SK-N-MC (cell line): ENCODE data around the gene TAF6.

Experiments used
- DNase-seq: peaks from one replicate; pipeline ENCODE4 v3.0.0-alpha.2; 2011; ENCODE audit warnings: low read depth, low spot score
- H3K27ac ChIP-seq: fragments of 200-600 bp; sonication (generic); 2 replicates; pipeline ENCODE4 v1.5.1; 2016; ENCODE audit warnings: mixed run types
- H3K36me3 ChIP-seq: fragments of 200-600 bp; sonication (generic); 2 replicates; pipeline ENCODE4 v1.6.1; 2017; ENCODE audit warnings: antibody characterized with exemption, low read length, mixed read lengths; ENCODE audit not compliant: insufficient read depth
- H3K4me3 ChIP-seq: fragments of 200-600 bp; sonication (generic); 2 replicates; pipeline ENCODE4 v1.5.1; 2016
- H3K9ac ChIP-seq: fragments of 200-600 bp; sonication (generic); 2 replicates; pipeline ENCODE4 v1.8.0; 2017; ENCODE audit warnings: mixed run types, mixed read lengths; ENCODE audit not compliant: insufficient read length
- H3K9me3 ChIP-seq: fragments of 200-600 bp; sonication (generic); 2 replicates; pipeline ENCODE4 v1.6.1; 2017; ENCODE audit warnings: low read depth, mild to moderate bottlenecking, antibody characterized with exemption, low read length, moderate library complexity, mixed read lengths
- EZH2 ChIP-seq: fragments of 200-600 bp; sonication (generic); IDR thresholded peaks from one replicate; pipeline ENCODE4 v1.6.1; 2017; ENCODE audit warnings: antibody characterized with exemption
- FOXP2 ChIP-seq: optimal IDR thresholded peaks from 2 replicates; pipeline ENCODE3; 2011; ENCODE audit warnings: mild to moderate bottlenecking, moderate library complexity; ENCODE audit not compliant: insufficient read depth; ENCODE audit errors: extremely low read length, control extremely low read depth
- POLR2AphosphoS5 ChIP-seq: IDR thresholded peaks from 2 replicates; pipeline ENCODE4 v1.6.1; 2012; ENCODE audit warnings: mild to moderate bottlenecking, low read depth, low read length, borderline replicate concordance

Gene TAF6

DNA sequence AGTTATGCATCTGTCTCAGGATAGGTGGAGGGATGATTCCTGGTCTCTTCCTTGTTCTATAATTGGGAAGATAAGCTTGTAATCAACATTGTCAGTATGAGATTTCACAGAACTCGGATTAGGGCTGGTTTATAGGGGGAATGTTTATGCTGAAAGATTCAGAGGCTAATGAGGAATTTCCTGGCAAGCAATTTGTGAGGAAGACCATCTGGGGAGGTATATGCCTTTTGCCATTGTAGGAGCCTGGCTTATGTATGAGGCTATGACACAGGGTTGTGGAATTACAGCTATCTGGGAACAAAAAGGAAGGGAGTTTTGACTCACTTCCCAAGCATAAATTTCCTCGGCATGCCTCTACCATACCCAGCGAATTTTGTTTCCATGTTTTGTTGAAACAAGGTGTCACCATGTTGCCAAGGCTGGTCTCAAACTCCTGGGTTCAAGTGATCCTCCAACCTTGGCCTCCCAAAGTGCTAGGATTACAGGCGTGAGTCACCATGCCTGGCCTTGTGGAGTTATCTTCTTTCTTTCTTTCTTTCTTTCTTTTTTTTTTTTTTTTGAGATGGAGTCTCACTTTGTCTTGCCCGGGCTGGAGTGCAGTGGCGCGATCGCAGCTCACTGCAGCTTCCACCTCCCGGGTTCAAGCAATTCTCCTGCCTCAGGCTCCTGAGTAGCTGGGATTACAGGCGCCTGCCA, 32.0 kb downstream of the TAF6 start:
- peaks cover 20% of the 10 kb centered on the region for H3K36me3 ChIP-seq
- peak overlapping the region; percentile 69; the same call in 1 of the 2 replicates for H3K27ac ChIP-seq
- no peaks in the 10 kb centered on the region for H3K9me3 ChIP-seq
- no peak for DNase-seq
- no peak overlapping the region for H3K4me3 ChIP-seq
- TF ChIP-seq FOXP2 (no peak), POLR2AphosphoS5 (no peak), EZH2 (no peak)
- H3K9ac ChIP-seq: no peak overlapping the region

DNA sequence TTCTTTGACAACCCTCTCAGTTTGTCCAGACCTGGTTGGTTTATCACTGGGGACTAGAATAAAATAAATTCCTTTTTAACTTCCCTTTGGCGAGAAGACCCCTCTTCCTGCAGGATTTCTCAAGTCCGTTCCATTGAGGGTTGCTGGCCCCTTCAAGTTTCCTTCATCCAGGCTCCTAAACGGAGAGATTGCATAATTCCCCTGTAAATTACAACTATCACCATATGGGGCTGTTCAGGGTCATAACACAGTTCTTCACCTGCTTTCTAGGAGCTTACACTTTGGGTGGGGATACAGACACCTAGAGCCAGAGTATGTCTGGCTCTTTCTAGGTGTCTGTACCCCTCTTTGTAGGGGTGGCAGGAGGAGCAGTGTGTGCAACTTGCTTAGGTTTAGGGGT, 33.6 kb downstream of the TAF6 start:
- H3K9me3 ChIP-seq: no peaks in the 10 kb centered on the region
- TF ChIP-seq EZH2: no peak
- TF ChIP-seq POLR2AphosphoS5: no peak
- TF ChIP-seq FOXP2: no peak
- no peak for DNase-seq
- H3K27ac ChIP-seq: no peak overlapping the region
- H3K36me3 ChIP-seq: peaks cover 4% of the 10 kb centered on the region; the same call in 1 of the 2 replicates
- H3K9ac ChIP-seq: no peak overlapping the region
- no peak overlapping the region for H3K4me3 ChIP-seq

DNA sequence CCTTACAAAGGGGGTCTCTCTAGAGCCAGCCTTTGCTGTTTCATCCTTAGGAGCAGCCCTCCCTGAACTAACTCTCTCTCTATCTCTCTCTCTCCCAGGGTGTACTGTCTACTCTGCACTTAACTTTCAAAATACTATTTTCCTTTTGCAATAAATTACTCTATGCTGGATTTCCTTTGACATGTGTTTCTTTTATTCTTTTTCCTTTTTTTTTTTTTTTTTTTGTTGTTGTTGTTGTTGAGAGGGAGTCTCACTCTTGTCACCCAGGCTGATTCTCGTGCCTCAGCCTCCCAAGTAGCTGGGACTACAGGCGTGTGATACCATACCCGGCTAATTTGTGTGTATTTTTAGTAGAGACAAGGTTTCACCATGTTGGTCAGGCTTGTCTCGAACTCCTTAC, 36.2 kb downstream of the TAF6 start:
- DNase-seq: no peak
- Histone ChIP-seq H3K4me3 (no peak overlapping the region), H3K36me3 (peaks cover 25% of the 10 kb centered on the region), H3K27ac (no peak overlapping the region), H3K9me3 (peaks cover 17% of the 10 kb centered on the region; the same call in 1 of the 2 replicates), H3K9ac (no peak overlapping the region)
- no peak for TF ChIP-seq FOXP2
- TF ChIP-seq POLR2AphosphoS5: no peak
- no peak for TF ChIP-seq EZH2

DNA sequence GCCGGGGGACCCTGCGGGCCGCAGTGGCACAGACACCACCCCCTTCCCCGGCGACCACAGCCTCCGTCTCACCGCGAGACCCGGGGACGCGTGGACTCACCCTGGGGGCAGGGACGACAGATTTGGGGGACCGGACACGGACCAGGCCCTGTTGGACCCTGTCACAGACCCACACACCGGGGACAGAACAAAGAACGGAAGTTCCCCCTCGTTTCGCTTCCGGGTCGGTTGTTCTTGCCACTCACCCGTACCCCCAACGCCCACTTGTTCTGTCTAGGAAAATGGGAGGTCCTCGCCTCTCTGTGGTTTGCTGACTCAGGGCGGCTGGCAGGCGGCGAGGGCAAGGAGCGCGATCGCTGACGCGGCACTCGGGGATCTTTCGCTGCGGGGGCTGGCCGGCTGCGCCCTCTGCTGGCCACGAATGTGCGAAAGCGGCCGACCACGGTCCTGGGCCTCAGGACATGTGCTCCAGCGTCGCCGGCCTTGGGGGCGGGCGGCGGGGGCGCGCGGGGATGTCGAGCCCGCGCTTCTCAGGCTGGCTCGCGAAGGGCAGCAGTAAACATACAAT, 37.5 kb downstream of the TAF6 start, which contains the start of gene ZNF3:
Gene ZNF3 (minus strand): TSS at position 189 of the 568 bp plus-strand sequence. CDS start 4,366 bp downstream, outside the sequence.
- Histone ChIP-seq H3K27ac (peak within 1 kb of the TSS; percentile 80), H3K9me3 (peaks cover 24% of the 10 kb centered on the region; the same call in 1 of the 2 replicates), H3K9ac (peak within 1 kb of the TSS; percentile 98), H3K4me3 (peak within 1 kb of the TSS; percentile 100), H3K36me3 (peaks cover 38% of the 10 kb centered on the region)
- TF ChIP-seq FOXP2 (peak; percentile 86), POLR2AphosphoS5 (peak; percentile 95), EZH2 (no peak)
- peak; percentile 91 for DNase-seq

DNA sequence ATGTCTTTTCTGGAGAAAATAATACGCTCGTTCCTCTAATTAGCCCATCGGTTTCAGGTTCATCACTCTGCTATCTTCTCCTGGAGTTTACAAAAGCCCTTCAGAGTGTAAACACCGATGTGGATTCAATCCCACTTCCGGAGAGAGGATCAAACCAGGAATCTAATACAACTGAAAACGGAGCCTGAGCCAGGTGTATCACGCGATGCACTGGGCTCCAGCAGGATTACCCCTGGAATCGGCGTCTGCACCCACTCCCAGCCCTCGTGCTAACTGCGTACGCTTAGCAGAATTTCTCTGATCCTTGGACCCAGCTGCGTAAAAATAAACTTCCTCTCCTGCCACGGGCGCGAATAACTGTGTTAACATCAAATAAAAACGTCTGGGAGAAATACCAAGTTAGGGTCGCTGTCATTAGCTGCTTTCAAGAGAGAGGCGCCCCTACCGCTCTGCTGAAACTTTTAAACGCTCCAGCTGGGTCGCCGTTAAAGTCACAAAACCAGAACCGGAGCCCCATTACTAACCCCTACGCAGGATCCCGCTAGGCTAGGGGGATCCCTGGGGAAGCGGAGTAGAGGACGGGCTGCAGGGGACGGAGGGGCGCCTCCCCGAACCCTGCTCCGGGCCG, 38.1 kb downstream of the TAF6 start:
- H3K9ac ChIP-seq: peak overlapping the region; percentile 98
- peak overlapping the region; percentile 100 for H3K4me3 ChIP-seq
- peaks cover 26% of the 10 kb centered on the region; the same call in 1 of the 2 replicates for H3K9me3 ChIP-seq
- no peak for TF ChIP-seq FOXP2
- TF ChIP-seq POLR2AphosphoS5: no peak
- H3K36me3 ChIP-seq: peaks cover 44% of the 10 kb centered on the region
- peak overlapping the region; percentile 80 for H3K27ac ChIP-seq
- no peak for DNase-seq

DNA sequence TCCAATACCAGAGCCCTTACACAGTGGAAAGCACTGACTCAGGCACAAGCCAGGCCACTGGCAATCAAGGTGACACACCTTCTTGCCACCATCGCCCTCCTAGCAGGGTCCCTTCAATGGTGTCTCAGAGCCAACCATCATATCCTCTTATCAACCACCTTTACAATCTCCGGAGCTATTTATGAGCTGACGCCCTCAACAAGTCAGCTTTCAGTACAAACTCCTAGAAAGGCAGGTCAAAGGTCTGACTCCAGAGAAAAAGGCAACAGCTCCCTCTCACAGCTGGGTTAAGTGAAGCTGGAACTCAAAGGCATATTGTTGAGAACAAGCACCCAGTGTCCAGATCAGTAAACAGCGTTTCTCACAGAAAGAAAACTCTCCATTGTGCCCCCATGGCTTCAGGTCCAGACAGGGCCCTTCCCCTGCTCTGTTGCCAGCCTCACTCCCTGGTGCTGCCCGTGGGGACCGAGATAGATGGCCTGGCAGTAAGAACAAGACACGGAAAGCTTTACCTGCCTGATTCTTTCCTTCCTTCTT, 40.1 kb downstream of the TAF6 start:
- Histone ChIP-seq H3K9me3 (peaks cover 42% of the 10 kb centered on the region), H3K9ac (no peak overlapping the region), H3K27ac (no peak overlapping the region), H3K4me3 (no peak overlapping the region; the same call in 1 of the 2 replicates), H3K36me3 (peaks cover 64% of the 10 kb centered on the region)
- DNase-seq: no peak
- TF ChIP-seq EZH2: no peak
- TF ChIP-seq FOXP2: no peak
- TF ChIP-seq POLR2AphosphoS5: no peak

DNA sequence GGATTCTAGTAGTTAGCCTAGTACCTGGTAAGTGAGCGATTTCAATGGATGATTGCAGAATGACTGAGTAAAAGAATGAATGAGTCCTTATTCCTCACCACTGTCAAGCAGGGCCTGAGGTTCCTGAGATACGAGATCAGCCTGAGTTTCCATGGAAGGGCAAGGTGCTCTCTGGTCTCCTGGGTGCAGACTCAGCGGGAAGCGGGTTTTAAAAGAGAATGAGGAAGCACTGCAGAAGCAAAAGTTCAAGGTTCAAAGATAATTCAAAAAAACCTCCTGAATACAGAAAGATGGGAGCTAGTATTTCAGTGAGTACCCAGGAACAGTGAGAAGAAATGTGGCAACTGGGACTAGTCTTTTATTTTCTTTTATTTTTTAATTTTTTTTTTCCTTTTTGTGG, 42.0 kb downstream of the TAF6 start:
- H3K9me3 ChIP-seq: peaks cover 56% of the 10 kb centered on the region

DNA sequence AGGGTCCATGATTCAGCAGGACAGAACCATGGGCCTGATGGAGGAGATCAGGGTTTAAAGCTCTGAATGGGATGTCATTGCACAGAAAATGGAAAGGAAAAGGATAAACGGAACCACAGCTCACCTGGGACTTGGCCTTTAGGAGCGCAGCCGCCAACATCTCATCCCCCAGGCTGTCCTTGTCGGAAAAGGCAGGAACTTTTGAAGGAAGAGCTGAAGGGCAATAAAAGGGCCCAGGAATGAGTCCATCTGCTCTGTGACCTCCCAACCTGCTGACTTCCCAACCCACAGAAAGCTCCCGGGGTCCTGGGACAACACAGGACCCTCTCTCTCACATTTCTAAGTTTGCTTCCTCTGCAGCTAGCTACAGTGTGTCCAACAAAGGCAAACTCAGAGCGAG, 43.7 kb downstream of the TAF6 start:
- H3K27ac ChIP-seq: no peak overlapping the region

More for the DNA sequence above, 42.0 kb downstream of the TAF6 start:
- Histone ChIP-seq H3K36me3 (peaks cover 83% of the 10 kb centered on the region), H3K4me3 (no peak overlapping the region), H3K27ac (no peak overlapping the region), H3K9ac (no peak overlapping the region)
- DNase-seq: no peak
- TF ChIP-seq FOXP2 (no peak), EZH2 (no peak), POLR2AphosphoS5 (no peak)

More for the DNA sequence above, 43.7 kb downstream of the TAF6 start:
- TF ChIP-seq POLR2AphosphoS5 (no peak), EZH2 (no peak), FOXP2 (no peak)
- H3K9ac ChIP-seq: no peak overlapping the region
- peaks cover 74% of the 10 kb centered on the region for H3K9me3 ChIP-seq
- DNase-seq: no peak
- H3K36me3 ChIP-seq: peaks cover 100% of the 10 kb centered on the region
- H3K4me3 ChIP-seq: no peak overlapping the region
